ENCODE results near the gene HILPDA.
"Not testable (repeated sequence)": the region's sequence is repeated elsewhere in the genome, so short reads cannot be mapped to it uniquely, and the experiment has no call there.

DNA sequence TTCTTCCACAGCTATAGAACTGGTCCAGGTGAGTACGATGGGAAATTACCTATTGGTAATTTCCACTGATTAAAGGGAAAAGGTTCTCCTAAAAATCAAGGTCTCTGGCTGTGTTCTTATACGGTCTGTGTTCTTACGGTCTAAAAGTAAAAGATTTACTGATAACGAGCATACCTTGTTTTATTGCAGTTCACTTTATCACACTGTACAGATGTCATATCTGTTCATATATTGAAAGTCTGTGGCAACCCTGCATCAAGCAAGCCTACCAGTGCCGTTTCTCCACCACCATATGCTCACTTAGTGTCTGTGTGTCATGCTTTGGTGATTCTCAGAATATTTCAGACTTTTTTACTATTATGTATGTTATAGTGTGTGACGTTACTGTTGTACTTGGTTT is 32.5 kb downstream of the HILPDA start:
- TF ChIP-seq, protein P1, sequence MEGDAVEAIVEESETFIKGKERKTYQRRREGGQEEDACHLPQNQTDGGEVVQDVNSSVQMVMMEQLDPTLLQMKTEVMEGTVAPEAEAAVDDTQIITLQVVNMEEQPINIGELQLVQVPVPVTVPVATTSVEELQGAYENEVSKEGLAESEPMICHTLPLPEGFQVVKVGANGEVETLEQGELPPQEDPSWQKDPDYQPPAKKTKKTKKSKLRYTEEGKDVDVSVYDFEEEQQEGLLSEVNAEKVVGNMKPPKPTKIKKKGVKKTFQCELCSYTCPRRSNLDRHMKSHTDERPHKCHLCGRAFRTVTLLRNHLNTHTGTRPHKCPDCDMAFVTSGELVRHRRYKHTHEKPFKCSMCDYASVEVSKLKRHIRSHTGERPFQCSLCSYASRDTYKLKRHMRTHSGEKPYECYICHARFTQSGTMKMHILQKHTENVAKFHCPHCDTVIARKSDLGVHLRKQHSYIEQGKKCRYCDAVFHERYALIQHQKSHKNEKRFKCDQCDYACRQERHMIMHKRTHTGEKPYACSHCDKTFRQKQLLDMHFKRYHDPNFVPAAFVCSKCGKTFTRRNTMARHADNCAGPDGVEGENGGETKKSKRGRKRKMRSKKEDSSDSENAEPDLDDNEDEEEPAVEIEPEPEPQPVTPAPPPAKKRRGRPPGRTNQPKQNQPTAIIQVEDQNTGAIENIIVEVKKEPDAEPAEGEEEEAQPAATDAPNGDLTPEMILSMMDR (conservative IDR thresholded peaks at IDR 0.05; ENCODE audit: low read length), result not testable (repeated sequence)
- not testable (repeated sequence) for TF ChIP-seq EZH2phosphoT487 (IDR thresholded peaks at IDR 0.05; ENCODE audit: borderline replicate concordance)

Data from Loucy (cell line).